22Rv1 (cell line): Measurements from ENCODE around the gene RAD51B.

Experiments
- ZFX ChIP-seq: fragments of 450-650 bp; IDR thresholded peaks from 2 replicates; pipeline ENCODE4 v1.6.1; 2017; ENCODE audit warnings: antibody characterized with exemption, borderline replicate concordance
- TF ChIP-seq, protein P1 (sequence below): fragments of 450-650 bp; IDR thresholded peaks from 2 replicates; pipeline ENCODE4 v1.5.1; 2017; ENCODE audit warnings: mild to moderate bottlenecking

DNA sequence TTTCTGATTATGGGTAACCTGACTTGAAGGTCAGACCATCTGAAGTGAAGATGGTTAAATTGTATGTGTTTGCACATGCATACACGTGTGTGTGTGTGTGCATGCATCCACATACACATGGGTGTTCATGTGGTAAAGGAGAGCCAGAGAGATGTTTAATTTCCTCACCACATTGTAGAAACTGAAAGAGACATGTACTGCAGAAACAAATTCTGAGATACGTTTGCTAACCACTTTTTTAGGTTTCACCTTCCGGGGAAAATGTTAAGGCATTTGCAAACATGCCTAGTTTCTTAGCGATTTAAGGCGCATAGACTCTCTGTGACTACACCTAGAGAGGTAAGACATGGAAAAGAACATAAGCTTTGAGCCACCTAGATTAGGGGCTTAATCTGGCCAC is 362.9 kb downstream of the RAD51B start:
- TF ChIP-seq, protein P1, sequence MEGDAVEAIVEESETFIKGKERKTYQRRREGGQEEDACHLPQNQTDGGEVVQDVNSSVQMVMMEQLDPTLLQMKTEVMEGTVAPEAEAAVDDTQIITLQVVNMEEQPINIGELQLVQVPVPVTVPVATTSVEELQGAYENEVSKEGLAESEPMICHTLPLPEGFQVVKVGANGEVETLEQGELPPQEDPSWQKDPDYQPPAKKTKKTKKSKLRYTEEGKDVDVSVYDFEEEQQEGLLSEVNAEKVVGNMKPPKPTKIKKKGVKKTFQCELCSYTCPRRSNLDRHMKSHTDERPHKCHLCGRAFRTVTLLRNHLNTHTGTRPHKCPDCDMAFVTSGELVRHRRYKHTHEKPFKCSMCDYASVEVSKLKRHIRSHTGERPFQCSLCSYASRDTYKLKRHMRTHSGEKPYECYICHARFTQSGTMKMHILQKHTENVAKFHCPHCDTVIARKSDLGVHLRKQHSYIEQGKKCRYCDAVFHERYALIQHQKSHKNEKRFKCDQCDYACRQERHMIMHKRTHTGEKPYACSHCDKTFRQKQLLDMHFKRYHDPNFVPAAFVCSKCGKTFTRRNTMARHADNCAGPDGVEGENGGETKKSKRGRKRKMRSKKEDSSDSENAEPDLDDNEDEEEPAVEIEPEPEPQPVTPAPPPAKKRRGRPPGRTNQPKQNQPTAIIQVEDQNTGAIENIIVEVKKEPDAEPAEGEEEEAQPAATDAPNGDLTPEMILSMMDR: no peak
- TF ChIP-seq ZFX: no peak
